Mammary epithelial cell (primary cell): Measurements from ENCODE around the gene CD48.

ENCODE experiments used
- CTCF ChIP-seq, 2 donors: IDR thresholded peaks in 1 of 2; conservative IDR thresholded peaks in 1 of 2; 2 replicates each; pipeline ENCODE4 v1.5.1; 2011 to 2012; ENCODE audit warnings: inconsistent platforms in 2 of 2, low read length in 2 of 2, mild to moderate bottlenecking in 2 of 2, control low read depth in 1 of 2, low read depth in 1 of 2; ENCODE audit not compliant: insufficient read depth in 1 of 2; ENCODE audit errors: extremely low read depth in 1 of 2
- EZH2 ChIP-seq: IDR thresholded peaks from 2 replicates; pipeline ENCODE4 v1.6.1; 2012; ENCODE audit warnings: low read length, inconsistent platforms, borderline replicate concordance

DNA sequence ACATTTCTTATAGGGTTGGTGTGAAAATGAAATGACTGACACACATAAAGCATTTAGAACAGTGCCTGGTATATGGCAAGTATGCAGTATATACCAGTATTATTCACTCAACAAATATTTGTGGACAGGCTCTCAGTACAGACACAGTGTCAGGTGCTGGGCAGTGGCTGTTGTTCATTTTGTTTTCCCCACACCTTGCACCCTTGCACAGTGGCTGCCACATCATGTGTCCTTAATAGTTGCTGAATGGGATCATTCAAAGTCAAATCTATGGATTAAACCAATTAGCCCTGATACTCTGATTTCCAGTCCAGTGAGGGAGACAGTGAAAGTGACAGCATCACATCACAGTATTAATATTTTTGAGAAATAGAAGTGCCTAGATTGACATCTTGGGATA lies 67.2 kb downstream of the CD48 start:
- no peak for TF ChIP-seq CTCF (conservative IDR thresholded peaks at IDR 0.05 in 1 of 2, IDR thresholded peaks at IDR 0.05 in 1 of 2; ENCODE audit: extremely low read depth in 1 of 2, insufficient read depth in 1 of 2, low read depth in 1 of 2, low read length in 2 of 2)
- no peak for TF ChIP-seq EZH2
